Measurements from ENCODE around the gene GRK4. TPM values are rescaled to one million over a fixed set of nuclear protein-coding genes. Genes with fewer than 3 reads are reported as not detected.

The GRK4 gene
- total RNA-seq, 1 experiment from 2014 or later = 2.5 TPM

GRCh38 chr4:3025881-3026280, 62.5 kb downstream of the GRK4 start:
- Histone ChIP-seq H3K9me3 (ENCODE audit: control insufficient read depth, insufficient read depth, low read depth, low read length) (no peaks in the 10 kb centered on the region), H3K36me3 (ENCODE audit: control insufficient read depth, insufficient read depth, low read length) (no peaks in the 10 kb centered on the region), H3K4me1 (ENCODE audit: control insufficient read depth, insufficient read depth, low read length) (no peaks in the 10 kb centered on the region), H3K4me3 (ENCODE audit: low read depth in 2 of 2, low read length in 2 of 2) (no peak overlapping the region), H3K27me3 (ENCODE audit: control insufficient read depth, insufficient read depth, low read length) (no peaks in the 10 kb centered on the region), H3K27ac (ENCODE audit: low read length) (no peak overlapping the region)
- in situ Hi-C loops (cut with HindIII; ENCODE audit: low pct_unique_long_range_greater_than_20kb, low sequenced_read_pairs) (no loop called here), intact Hi-C loops (cut with micrococcal nuclease; ENCODE audit: unreplicated experiment) (no loop called here)
- ATAC-seq (no peak), DNase-seq (ENCODE audit: low read depth, low spot score) (no peak)
- POLR2A ChIA-PET = no interaction called here
- no TSS peak for BruUV-seq (replicated peaks)
- CTCF ChIA-PET = no interaction called here
- TF ChIP-seq SIN3A (IDR thresholded peaks at IDR 0.05; ENCODE audit: borderline replicate concordance, insufficient read depth, low read depth, low read length) = no peak
- TF ChIP-seq POLR2AphosphoS5 (IDR thresholded peaks at IDR 0.05; ENCODE audit: low read depth, low read length) = no peak
- TF ChIP-seq, protein P1, sequence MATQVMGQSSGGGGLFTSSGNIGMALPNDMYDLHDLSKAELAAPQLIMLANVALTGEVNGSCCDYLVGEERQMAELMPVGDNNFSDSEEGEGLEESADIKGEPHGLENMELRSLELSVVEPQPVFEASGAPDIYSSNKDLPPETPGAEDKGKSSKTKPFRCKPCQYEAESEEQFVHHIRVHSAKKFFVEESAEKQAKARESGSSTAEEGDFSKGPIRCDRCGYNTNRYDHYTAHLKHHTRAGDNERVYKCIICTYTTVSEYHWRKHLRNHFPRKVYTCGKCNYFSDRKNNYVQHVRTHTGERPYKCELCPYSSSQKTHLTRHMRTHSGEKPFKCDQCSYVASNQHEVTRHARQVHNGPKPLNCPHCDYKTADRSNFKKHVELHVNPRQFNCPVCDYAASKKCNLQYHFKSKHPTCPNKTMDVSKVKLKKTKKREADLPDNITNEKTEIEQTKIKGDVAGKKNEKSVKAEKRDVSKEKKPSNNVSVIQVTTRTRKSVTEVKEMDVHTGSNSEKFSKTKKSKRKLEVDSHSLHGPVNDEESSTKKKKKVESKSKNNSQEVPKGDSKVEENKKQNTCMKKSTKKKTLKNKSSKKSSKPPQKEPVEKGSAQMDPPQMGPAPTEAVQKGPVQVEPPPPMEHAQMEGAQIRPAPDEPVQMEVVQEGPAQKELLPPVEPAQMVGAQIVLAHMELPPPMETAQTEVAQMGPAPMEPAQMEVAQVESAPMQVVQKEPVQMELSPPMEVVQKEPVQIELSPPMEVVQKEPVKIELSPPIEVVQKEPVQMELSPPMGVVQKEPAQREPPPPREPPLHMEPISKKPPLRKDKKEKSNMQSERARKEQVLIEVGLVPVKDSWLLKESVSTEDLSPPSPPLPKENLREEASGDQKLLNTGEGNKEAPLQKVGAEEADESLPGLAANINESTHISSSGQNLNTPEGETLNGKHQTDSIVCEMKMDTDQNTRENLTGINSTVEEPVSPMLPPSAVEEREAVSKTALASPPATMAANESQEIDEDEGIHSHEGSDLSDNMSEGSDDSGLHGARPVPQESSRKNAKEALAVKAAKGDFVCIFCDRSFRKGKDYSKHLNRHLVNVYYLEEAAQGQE (IDR thresholded peaks at IDR 0.05; ENCODE audit: insufficient read depth in 1 of 2, low read depth in 2 of 2, low read length in 1 of 2) = no peak

- Histone ChIP-seq H3K27me3 (ENCODE audit: control insufficient read depth, insufficient read depth, low read length) (no peaks in the 10 kb centered on the region), H3K36me3 (ENCODE audit: control insufficient read depth, insufficient read depth, low read length) (no peaks in the 10 kb centered on the region), H3K9me3 (ENCODE audit: control insufficient read depth, insufficient read depth, low read depth, low read length) (no peaks in the 10 kb centered on the region), H3K27ac (ENCODE audit: low read length) (no peak overlapping the region), H3K4me1 (ENCODE audit: control insufficient read depth, insufficient read depth, low read length) (no peaks in the 10 kb centered on the region), H3K4me3 (ENCODE audit: low read depth in 2 of 2, low read length in 2 of 2) (no peak overlapping the region)
- POLR2A ChIA-PET = no interaction called here
- ATAC-seq = no peak
- intact Hi-C loops (cut with micrococcal nuclease; ENCODE audit: unreplicated experiment) = no loop called here
- in situ Hi-C loops (cut with HindIII; ENCODE audit: low pct_unique_long_range_greater_than_20kb, low sequenced_read_pairs) = no loop called here
- BruUV-seq (replicated peaks) = no TSS peak
- TF ChIP-seq, protein P1 (IDR thresholded peaks at IDR 0.05; ENCODE audit: insufficient read depth in 1 of 2, low read depth in 2 of 2, low read length in 1 of 2) = no peak
- TF ChIP-seq POLR2AphosphoS5 (IDR thresholded peaks at IDR 0.05; ENCODE audit: low read depth, low read length) = no peak
- no peak for TF ChIP-seq TCF7L2 (IDR thresholded peaks at IDR 0.05; ENCODE audit: low read depth, low read length)
- no peak for TF ChIP-seq SIN3A (IDR thresholded peaks at IDR 0.05; ENCODE audit: borderline replicate concordance, insufficient read depth, low read depth, low read length)
- TF ChIP-seq, protein P2, sequence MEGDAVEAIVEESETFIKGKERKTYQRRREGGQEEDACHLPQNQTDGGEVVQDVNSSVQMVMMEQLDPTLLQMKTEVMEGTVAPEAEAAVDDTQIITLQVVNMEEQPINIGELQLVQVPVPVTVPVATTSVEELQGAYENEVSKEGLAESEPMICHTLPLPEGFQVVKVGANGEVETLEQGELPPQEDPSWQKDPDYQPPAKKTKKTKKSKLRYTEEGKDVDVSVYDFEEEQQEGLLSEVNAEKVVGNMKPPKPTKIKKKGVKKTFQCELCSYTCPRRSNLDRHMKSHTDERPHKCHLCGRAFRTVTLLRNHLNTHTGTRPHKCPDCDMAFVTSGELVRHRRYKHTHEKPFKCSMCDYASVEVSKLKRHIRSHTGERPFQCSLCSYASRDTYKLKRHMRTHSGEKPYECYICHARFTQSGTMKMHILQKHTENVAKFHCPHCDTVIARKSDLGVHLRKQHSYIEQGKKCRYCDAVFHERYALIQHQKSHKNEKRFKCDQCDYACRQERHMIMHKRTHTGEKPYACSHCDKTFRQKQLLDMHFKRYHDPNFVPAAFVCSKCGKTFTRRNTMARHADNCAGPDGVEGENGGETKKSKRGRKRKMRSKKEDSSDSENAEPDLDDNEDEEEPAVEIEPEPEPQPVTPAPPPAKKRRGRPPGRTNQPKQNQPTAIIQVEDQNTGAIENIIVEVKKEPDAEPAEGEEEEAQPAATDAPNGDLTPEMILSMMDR (IDR thresholded peaks at IDR 0.05) = no peak
- no peak for DNase-seq (ENCODE audit: low read depth, low spot score)
- CTCF ChIA-PET = no interaction called here
Observed at GRCh38 chr4:3026540-3026939, 63.2 kb downstream of the GRK4 start.
